SK-N-SH treated with all-trans-retinoic acid at 6 μM for 48 hours (cell line): ENCODE data around the gene DHX57.

Experiments
- ARNTL ChIP-seq: fragments of 450-650 bp; formaldehyde crosslinking; IDR thresholded peaks from 2 replicates; pipeline ENCODE4 v1.5.0; 2020; ENCODE audit warnings: low read depth, mild to moderate bottlenecking, moderate library complexity, borderline replicate concordance
- CSDC2 ChIP-seq: fragments of 250-450 bp; sonication (Bioruptor Pico); IDR thresholded peaks from 2 replicates; pipeline ENCODE4 v1.5.0; 2020; ENCODE audit warnings: mild to moderate bottlenecking, moderate library complexity
- ESRRG ChIP-seq: fragments of 250-450 bp; sonication (Bioruptor Pico); IDR thresholded peaks from 2 replicates; pipeline ENCODE4 v1.6.1; 2021; ENCODE audit warnings: mild to moderate bottlenecking
- GLIS3 ChIP-seq: fragments of 250-450 bp; sonication (Bioruptor Pico); IDR thresholded peaks from 2 replicates; pipeline ENCODE4 v1.5.0; 2020; ENCODE audit warnings: mild to moderate bottlenecking, moderate library complexity
- POU6F1 ChIP-seq: fragments of 250-450 bp; sonication (Bioruptor Pico); IDR thresholded peaks from 2 replicates; pipeline ENCODE4 v1.8.0; 2021; ENCODE audit warnings: low read depth, mild to moderate bottlenecking, moderate library complexity, borderline replicate concordance
- TSHZ2 ChIP-seq: fragments of 250-450 bp; sonication (Bioruptor Pico); IDR thresholded peaks from 2 replicates; pipeline ENCODE4 v1.5.0; 2020; ENCODE audit warnings: mild to moderate bottlenecking, moderate library complexity
- ZFP30 ChIP-seq: fragments of 450-650 bp; formaldehyde crosslinking; IDR thresholded peaks from 2 replicates; pipeline ENCODE4 v1.5.0; 2022; ENCODE audit warnings: mild to moderate bottlenecking, moderate library complexity
- ZNF565 ChIP-seq: fragments of 450-650 bp; formaldehyde crosslinking; conservative IDR thresholded peaks from 2 replicates; pipeline ENCODE4 v1.5.0; 2020; ENCODE audit warnings: low read depth, mild to moderate bottlenecking, moderate library complexity
- ZNF8 ChIP-seq: fragments of 450-650 bp; formaldehyde crosslinking; IDR thresholded peaks from 2 replicates; pipeline ENCODE4 v1.5.0; 2020; ENCODE audit warnings: mild to moderate bottlenecking, moderate library complexity
- TF ChIP-seq, protein P1 (sequence below): fragments of 250-450 bp; sonication (Bioruptor Pico); IDR thresholded peaks from 2 replicates; pipeline ENCODE4 v1.8.0; 2020; ENCODE audit warnings: mild to moderate bottlenecking, moderate library complexity, borderline replicate concordance
- TF ChIP-seq, protein P2 (sequence below): fragments of 250-450 bp; sonication (Bioruptor Pico); IDR thresholded peaks from 2 replicates; pipeline ENCODE4 v1.5.1; 2020; ENCODE audit warnings: low read depth, mild to moderate bottlenecking, moderate library complexity

- TF ChIP-seq, protein P1, sequence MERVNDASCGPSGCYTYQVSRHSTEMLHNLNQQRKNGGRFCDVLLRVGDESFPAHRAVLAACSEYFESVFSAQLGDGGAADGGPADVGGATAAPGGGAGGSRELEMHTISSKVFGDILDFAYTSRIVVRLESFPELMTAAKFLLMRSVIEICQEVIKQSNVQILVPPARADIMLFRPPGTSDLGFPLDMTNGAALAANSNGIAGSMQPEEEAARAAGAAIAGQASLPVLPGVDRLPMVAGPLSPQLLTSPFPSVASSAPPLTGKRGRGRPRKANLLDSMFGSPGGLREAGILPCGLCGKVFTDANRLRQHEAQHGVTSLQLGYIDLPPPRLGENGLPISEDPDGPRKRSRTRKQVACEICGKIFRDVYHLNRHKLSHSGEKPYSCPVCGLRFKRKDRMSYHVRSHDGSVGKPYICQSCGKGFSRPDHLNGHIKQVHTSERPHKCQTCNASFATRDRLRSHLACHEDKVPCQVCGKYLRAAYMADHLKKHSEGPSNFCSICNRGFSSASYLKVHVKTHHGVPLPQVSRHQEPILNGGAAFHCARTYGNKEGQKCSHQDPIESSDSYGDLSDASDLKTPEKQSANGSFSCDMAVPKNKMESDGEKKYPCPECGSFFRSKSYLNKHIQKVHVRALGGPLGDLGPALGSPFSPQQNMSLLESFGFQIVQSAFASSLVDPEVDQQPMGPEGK (CRISPR knock-in tag), result no peak
- TF ChIP-seq ESRRG (CRISPR knock-in tag) (no peak), ARNTL (CRISPR knock-in tag) (no peak), ZNF565 (CRISPR knock-in tag) (no peak), POU6F1 (no peak), TSHZ2 (CRISPR knock-in tag) (no peak), CSDC2 (no peak), ZFP30 (CRISPR knock-in tag) (no peak), GLIS3 (CRISPR knock-in tag) (no peak), ZNF8 (CRISPR knock-in tag) (no peak)
- TF ChIP-seq, protein P2, sequence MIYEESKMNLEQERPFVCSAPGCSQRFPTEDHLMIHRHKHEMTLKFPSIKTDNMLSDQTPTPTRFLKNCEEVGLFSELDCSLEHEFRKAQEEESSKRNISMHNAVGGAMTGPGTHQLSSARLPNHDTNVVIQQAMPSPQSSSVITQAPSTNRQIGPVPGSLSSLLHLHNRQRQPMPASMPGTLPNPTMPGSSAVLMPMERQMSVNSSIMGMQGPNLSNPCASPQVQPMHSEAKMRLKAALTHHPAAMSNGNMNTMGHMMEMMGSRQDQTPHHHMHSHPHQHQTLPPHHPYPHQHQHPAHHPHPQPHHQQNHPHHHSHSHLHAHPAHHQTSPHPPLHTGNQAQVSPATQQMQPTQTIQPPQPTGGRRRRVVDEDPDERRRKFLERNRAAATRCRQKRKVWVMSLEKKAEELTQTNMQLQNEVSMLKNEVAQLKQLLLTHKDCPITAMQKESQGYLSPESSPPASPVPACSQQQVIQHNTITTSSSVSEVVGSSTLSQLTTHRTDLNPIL (CRISPR knock-in tag), result no peak
Observed at GRCh38 chr2:38871432-38871831, 4.3 kb downstream of the DHX57 start.
